Trophoblast cell (in vitro differentiated cells and primary cell): ENCODE data around the gene BLOC1S3. TPM values are rescaled to one million over a fixed set of nuclear protein-coding genes. Genes with fewer than 3 reads are reported as not detected.
A peak's percentile ranks its signal among the peaks of the same experiment; 100 is the strongest.

ENCODE experiments used
- DNase-seq, 2 donors: peaks; one replicate each; pipeline ENCODE4 v3.0.0-alpha.2; 2016
- H2AFZ ChIP-seq: 2 replicates; pipeline ENCODE4 v1.6.1; 2013; ENCODE audit warnings: low read length, moderate library complexity, mild to moderate bottlenecking; ENCODE audit not compliant: insufficient read depth, poor library complexity
- H2AK5ac ChIP-seq: 2 replicates; pipeline ENCODE4 v1.6.1; 2013; ENCODE audit warnings: mild to moderate bottlenecking, low read length
- H2BK120ac ChIP-seq: 2 replicates; pipeline ENCODE4 v1.6.1; 2013; ENCODE audit warnings: low read length, mild to moderate bottlenecking, moderate library complexity; ENCODE audit not compliant: insufficient read depth, poor library complexity
- H2BK12ac ChIP-seq: 2 replicates; pipeline ENCODE4 v1.6.1; 2013; ENCODE audit warnings: mild to moderate bottlenecking, low read length, moderate library complexity
- H2BK5ac ChIP-seq: 2 replicates; pipeline ENCODE4 v1.6.1; 2013; ENCODE audit warnings: low read length, low read depth, moderate library complexity, mild to moderate bottlenecking; ENCODE audit not compliant: poor library complexity
- H3K14ac ChIP-seq: 2 replicates; pipeline ENCODE4 v1.6.1; 2013; ENCODE audit warnings: mild to moderate bottlenecking, low read length
- H3K18ac ChIP-seq: 2 replicates; pipeline ENCODE4 v1.6.1; 2013; ENCODE audit warnings: mild to moderate bottlenecking, low read length
- H3K23ac ChIP-seq: 2 replicates; pipeline ENCODE4 v1.6.1; 2013; ENCODE audit warnings: low read length
- H3K27ac ChIP-seq: 2 replicates; pipeline ENCODE4 v1.5.1; 2013; ENCODE audit warnings: low read depth, mild to moderate bottlenecking, inconsistent platforms, low read length, moderate library complexity
- H3K27me3 ChIP-seq: 2 replicates; pipeline ENCODE4 v1.6.1; 2013; ENCODE audit warnings: inconsistent platforms, mild to moderate bottlenecking, low read length, moderate library complexity; ENCODE audit not compliant: insufficient read depth
- H3K36me3 ChIP-seq, 2 experiments: 1 replicate in 1 of 2; 2 replicates in 1 of 2; pipeline ENCODE4 v1.6.1; 2013; ENCODE audit warnings: low read length in 2 of 2, mild to moderate bottlenecking in 2 of 2, moderate library complexity in 1 of 2; ENCODE audit not compliant: insufficient read depth in 2 of 2, control insufficient read depth in 1 of 2
- H3K4ac ChIP-seq: 2 replicates; pipeline ENCODE4 v1.6.1; 2013; ENCODE audit warnings: low read depth, mild to moderate bottlenecking, low read length, moderate library complexity
- H3K4me1 ChIP-seq, 2 experiments: 1 replicate in 1 of 2; 2 replicates in 1 of 2; pipeline ENCODE4 v1.6.1; 2013; ENCODE audit warnings: low read length in 2 of 2, mild to moderate bottlenecking in 2 of 2, moderate library complexity in 1 of 2; ENCODE audit not compliant: insufficient read depth in 2 of 2, control insufficient read depth in 1 of 2
- H3K4me2 ChIP-seq: 2 replicates; pipeline ENCODE4 v1.6.1; 2013; ENCODE audit warnings: inconsistent platforms, mild to moderate bottlenecking, low read length, moderate library complexity
- H3K4me3 ChIP-seq: 2 replicates; pipeline ENCODE4 v1.5.1; 2013; ENCODE audit warnings: mild to moderate bottlenecking, low read depth, low read length, inconsistent platforms
- H3K79me1 ChIP-seq: one replicate; pipeline ENCODE4 v1.6.1; 2013; ENCODE audit warnings: low read length
- H3K79me2 ChIP-seq: 2 replicates; pipeline ENCODE4 v1.6.1; 2013; ENCODE audit warnings: low read length, mild to moderate bottlenecking; ENCODE audit not compliant: control insufficient read depth, insufficient read depth, poor library complexity
- H3K9ac ChIP-seq: 2 replicates; pipeline ENCODE4 v1.6.1; 2013; ENCODE audit warnings: mild to moderate bottlenecking, low read length
- H3K9me3 ChIP-seq: 2 replicates; pipeline ENCODE4 v1.6.1; 2013; ENCODE audit warnings: low read depth, mild to moderate bottlenecking, control low read depth, inconsistent platforms, low read length; ENCODE audit not compliant: insufficient read depth
- H4K12ac ChIP-seq: 2 replicates; pipeline ENCODE4 v1.6.1; 2013; ENCODE audit warnings: low read depth, mild to moderate bottlenecking, low read length, moderate library complexity
- H4K8ac ChIP-seq: 2 replicates; pipeline ENCODE4 v1.6.1; 2013; ENCODE audit warnings: low read depth, mild to moderate bottlenecking, low read length, moderate library complexity
- H4K91ac ChIP-seq: one replicate; pipeline ENCODE4 v1.6.1; 2013; ENCODE audit warnings: low read depth, mild to moderate bottlenecking, low read length, moderate library complexity
- WGBS: extraction: QIAGEN DNeasy Blood & Tissue Kit; methylation state at CpG from one replicate; pipeline ENCODE4 v1.1.7; 2013; ENCODE audit warnings: missing lambda C conversion rate; ENCODE audit not compliant: insufficient read length, insufficient coverage; ENCODE audit errors: extremely low coverage; 5-methylcytosine and 5-hydroxymethylcytosine counted together
- polyA plus RNA-seq: library from polyadenylated mRNA; stranded (reverse); fragments of 200-250 nt; gene quantifications from 2 replicates; pipeline ENCODE4 v1.2.3, GENCODE V29; 2013

The BLOC1S3 gene, protein sequence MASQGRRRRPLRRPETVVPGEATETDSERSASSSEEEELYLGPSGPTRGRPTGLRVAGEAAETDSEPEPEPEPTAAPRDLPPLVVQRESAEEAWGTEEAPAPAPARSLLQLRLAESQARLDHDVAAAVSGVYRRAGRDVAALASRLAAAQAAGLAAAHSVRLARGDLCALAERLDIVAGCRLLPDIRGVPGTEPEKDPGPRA
- polyA plus RNA-seq: 12.9 and 13.8 TPM in 2 replicates

DNA sequence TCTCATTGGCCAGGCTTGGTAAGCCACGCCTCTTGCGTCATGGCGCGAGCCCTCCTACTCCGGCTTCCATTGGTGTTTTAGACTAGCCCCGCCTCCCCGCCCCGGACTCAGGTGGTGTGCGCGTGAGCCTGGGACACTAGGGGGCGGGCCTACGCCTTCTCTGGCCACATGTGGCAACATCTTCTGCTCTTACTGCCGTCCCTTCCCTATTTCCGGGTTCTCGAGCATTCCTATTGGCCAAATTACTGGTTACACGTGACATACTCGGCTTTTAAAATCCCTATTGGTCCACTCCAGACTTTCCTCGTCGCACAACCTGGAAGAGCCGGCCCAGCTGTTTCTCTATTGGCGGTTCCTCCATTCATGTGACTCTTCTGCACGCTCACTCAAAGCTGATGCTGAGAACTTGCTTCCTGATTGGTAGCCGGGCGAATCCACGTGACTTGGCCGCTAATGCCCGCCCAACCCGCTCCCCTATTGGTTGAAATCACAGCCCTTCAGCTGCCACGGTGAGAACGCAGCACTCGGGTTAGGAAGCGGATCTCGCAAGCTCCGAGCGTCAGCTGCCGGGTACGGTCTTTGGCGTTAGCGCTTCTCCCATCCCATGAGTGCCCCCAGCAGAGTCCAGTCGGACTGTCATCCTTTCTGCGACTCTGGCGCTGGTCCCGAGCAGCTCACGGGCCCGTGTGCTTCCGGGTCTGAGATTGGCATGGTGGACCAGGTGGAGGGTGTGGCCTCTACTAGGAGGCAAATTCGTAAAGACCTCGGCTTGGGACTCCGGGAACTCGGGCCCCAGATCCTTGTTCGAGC, at the start of gene BLOC1S3:
BLOC1S3 (plus strand) TSS at position 523 of the 810 bp plus-strand sequence. CDS start 513 bp downstream, outside the sequence.
- H3K27ac ChIP-seq: peak within 1 kb of the TSS; percentile 59
- peak within 1 kb of the TSS; percentile 95 for H2AFZ ChIP-seq
- peaks cover 14% of the 10 kb centered on the region for H3K79me1 ChIP-seq
- H2AK5ac ChIP-seq: peak within 1 kb of the TSS; percentile 66
- peak within 1 kb of the TSS; percentile 79 for H2BK5ac ChIP-seq
- peaks cover 6 to 7% of the 10 kb centered on the region in 2 experiments for H3K4me1 ChIP-seq
- peak; percentile 100 for DNase-seq
- no CpG with 5 or more reads among the region's 51 CpGs for WGBS
- H4K8ac ChIP-seq: peak within 1 kb of the TSS; percentile 89
- H4K12ac ChIP-seq: peak within 1 kb of the TSS; percentile 74
- peak within 1 kb of the TSS; percentile 78 for H3K4me2 ChIP-seq
- H3K27me3 ChIP-seq: no peaks in the 10 kb centered on the region
- peak within 1 kb of the TSS; percentile 81 for H3K14ac ChIP-seq
- peak within 1 kb of the TSS; percentile 76 for H4K91ac ChIP-seq
- H2BK12ac ChIP-seq: peak within 1 kb of the TSS; percentile 20
- peak within 1 kb of the TSS; percentile 86 for H3K18ac ChIP-seq
- H3K23ac ChIP-seq: no peak within 1 kb of the TSS
- peak within 1 kb of the TSS; percentile 77 for H2BK120ac ChIP-seq
- peak within 1 kb of the TSS; percentile 76 for H3K4ac ChIP-seq
- H3K36me3 ChIP-seq: no peaks in the 10 kb centered on the region
- peak within 1 kb of the TSS; percentile 90 for H3K4me3 ChIP-seq
- peaks cover 12% of the 10 kb centered on the region for H3K79me2 ChIP-seq
- no peaks in the 10 kb centered on the region for H3K9me3 ChIP-seq
- H3K9ac ChIP-seq: peak within 1 kb of the TSS; percentile 82

DNA sequence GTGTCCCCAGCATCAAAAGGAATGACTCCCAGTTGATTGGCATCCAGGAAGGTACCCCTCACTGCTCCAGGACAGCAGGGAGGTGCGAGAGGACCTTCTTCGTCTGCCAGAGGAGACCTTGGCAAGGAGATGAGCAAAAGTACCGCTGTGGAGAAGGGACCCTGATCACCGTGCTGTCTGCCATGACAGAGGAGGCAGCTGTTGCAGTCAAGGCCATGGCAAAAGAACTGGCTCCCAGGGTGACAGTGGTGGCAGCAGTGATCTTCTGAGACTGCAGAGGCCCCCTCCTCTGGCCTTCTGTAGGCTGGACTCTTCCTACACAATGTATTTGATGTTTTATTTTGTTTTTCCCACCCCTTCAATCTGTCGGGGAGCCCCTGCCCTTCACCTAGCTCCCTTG, 49.8 kb upstream of the BLOC1S3 start:
- Histone ChIP-seq H3K4me3 (no peak overlapping the region), H3K4me1 (peaks cover 3 to 4% of the 10 kb centered on the region in 2 experiments), H3K9ac (no peak overlapping the region), H3K79me2 (no peaks in the 10 kb centered on the region), H2BK5ac (no peak overlapping the region), H3K27me3 (no peaks in the 10 kb centered on the region), H2AFZ (no peak overlapping the region), H4K12ac (no peak overlapping the region), H3K4me2 (no peak overlapping the region), H2AK5ac (no peak overlapping the region), H4K91ac (no peak overlapping the region), H3K14ac (no peak overlapping the region), H3K4ac (no peak overlapping the region), H2BK120ac (no peak overlapping the region), H3K23ac (no peak overlapping the region), H3K36me3 (no peaks in the 10 kb centered on the region), H3K18ac (no peak overlapping the region), H3K9me3 (no peaks in the 10 kb centered on the region), H3K79me1 (no peaks in the 10 kb centered on the region), H3K27ac (no peak overlapping the region), H4K8ac (no peak overlapping the region), H2BK12ac (no peak overlapping the region)
- no peak for DNase-seq
- no CpG with 5 or more reads among the region's 5 CpGs for WGBS

- Histone ChIP-seq H3K79me2 (no peaks in the 10 kb centered on the region), H3K4ac (no peak overlapping the region), H3K79me1 (no peaks in the 10 kb centered on the region), H4K91ac (no peak overlapping the region), H2AFZ (no peak overlapping the region), H3K4me3 (no peak overlapping the region), H2BK5ac (no peak overlapping the region), H2AK5ac (no peak overlapping the region), H2BK12ac (no peak overlapping the region), H3K9ac (no peak overlapping the region), H3K4me2 (no peak overlapping the region), H4K12ac (no peak overlapping the region), H2BK120ac (no peak overlapping the region), H3K14ac (no peak overlapping the region), H3K23ac (no peak overlapping the region), H3K18ac (no peak overlapping the region), H3K27me3 (no peaks in the 10 kb centered on the region), H4K8ac (no peak overlapping the region), H3K36me3 (no peaks in the 10 kb centered on the region), H3K4me1 (no peaks in the 10 kb centered on the region), H3K9me3 (no peaks in the 10 kb centered on the region), H3K27ac (no peak overlapping the region)
- WGBS: no CpG with 5 or more reads among the region's 13 CpGs
- no peak for DNase-seq
These were observed 48.3 kb upstream of the BLOC1S3 start for GRCh38 chr19:45130236-45130635.

DNA sequence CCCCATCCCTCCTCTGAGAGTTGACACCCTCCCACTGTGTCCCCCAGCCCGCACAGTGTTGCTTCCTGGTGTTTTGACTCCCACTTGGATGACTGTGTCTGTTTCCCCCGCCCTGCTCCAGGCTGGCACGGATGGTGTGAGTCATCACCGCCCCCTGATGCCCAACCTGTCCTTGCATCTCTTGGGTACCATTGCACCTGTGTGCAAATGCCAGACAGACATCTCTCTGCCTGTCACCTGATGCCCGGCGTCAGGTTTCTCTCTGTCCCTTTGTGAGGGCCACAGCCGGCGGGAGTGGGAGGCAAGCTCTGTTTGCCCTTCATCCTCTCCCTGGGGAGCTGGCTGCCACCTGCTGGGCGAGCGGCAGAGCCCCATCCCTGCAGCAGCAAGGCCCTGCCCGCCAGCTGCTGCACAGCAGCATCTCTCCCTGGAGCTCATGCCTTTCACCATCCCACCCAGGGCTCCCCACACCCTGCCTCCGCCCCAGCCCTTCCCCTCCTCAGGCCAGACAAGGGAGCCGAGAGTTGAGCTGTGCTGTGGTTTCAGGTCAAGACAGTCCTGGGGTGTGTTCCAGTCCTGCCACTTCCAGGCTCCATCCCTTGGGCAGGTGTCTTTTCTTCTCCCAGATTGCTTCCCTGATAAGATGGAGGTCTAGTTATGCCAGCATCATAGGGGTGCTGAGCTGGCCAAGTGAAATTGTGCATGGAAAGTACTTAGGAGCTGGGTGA, 47.5 kb upstream of the BLOC1S3 start:
- H3K79me1 ChIP-seq: no peaks in the 10 kb centered on the region
- no peaks in the 10 kb centered on the region for H3K36me3 ChIP-seq
- no peak overlapping the region for H3K14ac ChIP-seq
- no peaks in the 10 kb centered on the region for H3K9me3 ChIP-seq
- DNase-seq: peak in 1 of 2 donors; percentile 16
- H3K4me1 ChIP-seq: no peaks in the 10 kb centered on the region
- no peak overlapping the region for H3K18ac ChIP-seq
- H2AK5ac ChIP-seq: no peak overlapping the region
- H2BK5ac ChIP-seq: no peak overlapping the region
- H3K9ac ChIP-seq: no peak overlapping the region
- H3K4me2 ChIP-seq: no peak overlapping the region
- WGBS: no CpG with 5 or more reads among the region's 13 CpGs
- H2BK120ac ChIP-seq: no peak overlapping the region
- no peaks in the 10 kb centered on the region for H3K27me3 ChIP-seq
- H4K91ac ChIP-seq: no peak overlapping the region
- H3K4ac ChIP-seq: no peak overlapping the region
- no peak overlapping the region for H4K8ac ChIP-seq
- H3K4me3 ChIP-seq: no peak overlapping the region
- H3K27ac ChIP-seq: no peak overlapping the region
- H3K79me2 ChIP-seq: no peaks in the 10 kb centered on the region
- no peak overlapping the region for H2BK12ac ChIP-seq
- H3K23ac ChIP-seq: no peak overlapping the region
- H2AFZ ChIP-seq: no peak overlapping the region
- H4K12ac ChIP-seq: no peak overlapping the region
